ENCODE data around the gene NRTN.

GRCh38 chr19:5864013-5864720 lies 59.3 kb downstream of the NRTN start:
- no peak for TF ChIP-seq USF2 (IDR thresholded peaks at IDR 0.05; ENCODE audit: low read depth, low read length)
- no peak for TF ChIP-seq CTCF (conservative IDR thresholded peaks at IDR 0.05; ENCODE audit: low read depth, low read length)
- TF ChIP-seq POLR2A (IDR thresholded peaks at IDR 0.05; ENCODE audit: low read depth, low read length), result no peak

Data from IMR-90 (cell line).